PFSK-1 (cell line): ENCODE data around the gene FGF14.

ENCODE experiments used
- POLR2AphosphoS5 ChIP-seq: IDR thresholded peaks from 2 replicates; pipeline ENCODE4 v1.6.1; 2012; ENCODE audit warnings: low read depth, mild to moderate bottlenecking, control low read depth, low read length, moderate library complexity
- REST ChIP-seq, 2 experiments: IDR thresholded peaks; 2 replicates each; pipeline versions ENCODE4 v1.6.1 to v1.8.0; 2011 to 2012; ENCODE audit warnings: low read depth in 2 of 2, low read length in 2 of 2, control low read depth in 1 of 2, inconsistent platforms in 1 of 2, mild to moderate bottlenecking in 1 of 2, moderate library complexity in 1 of 2; ENCODE audit not compliant: insufficient read depth in 1 of 2
- SIN3A ChIP-seq: IDR thresholded peaks from 2 replicates; pipeline ENCODE4 v1.6.1; 2012; ENCODE audit warnings: mild to moderate bottlenecking, low read length, moderate library complexity, borderline replicate concordance; ENCODE audit not compliant: insufficient read depth
- TAF1 ChIP-seq: IDR thresholded peaks from 2 replicates; pipeline ENCODE4 v1.6.1; 2012; ENCODE audit warnings: low read length, control low read depth, borderline replicate concordance; ENCODE audit not compliant: insufficient read depth

GRCh38 chr13:102145750-102146149, 256.1 kb downstream of the FGF14 start:
- TF ChIP-seq POLR2AphosphoS5 (no peak), REST (IDR thresholded peaks at IDR 0.05; ENCODE audit: insufficient read depth in 1 of 2, low read depth in 2 of 2, low read length in 2 of 2) (no peak), TAF1 (no peak), SIN3A (no peak)
